ENCODE data around the gene BRK1.
"Not testable (repeated sequence)": the region's sequence is repeated elsewhere in the genome, so short reads cannot be mapped to it uniquely, and the experiment has no call there.

The BRK1 gene

GRCh38 chr3:10090179-10090578 lies 25.3 kb upstream of the BRK1 start:
- no peak for TF ChIP-seq CTCF (IDR thresholded peaks at IDR 0.05; ENCODE audit: extremely low read depth, insufficient read depth, missing control alignments)
- in situ Hi-C loops (cut with MboI; ENCODE audit: low pct_unique_long_range_greater_than_20kb, low sequenced_read_pairs, unreplicated experiment) = no loop called here
- DNase-seq (ENCODE audit: low spot score) = no peak

- in situ Hi-C loops (cut with MboI; ENCODE audit: low pct_unique_long_range_greater_than_20kb, low sequenced_read_pairs, unreplicated experiment); DNase-seq (ENCODE audit: low spot score): not testable (repeated sequence)
These were observed 24.7 kb upstream of the BRK1 start for GRCh38 chr3:10090774-10091173.

- in situ Hi-C loops (cut with MboI; ENCODE audit: low pct_unique_long_range_greater_than_20kb, low sequenced_read_pairs, unreplicated experiment); DNase-seq (ENCODE audit: low spot score): not testable (repeated sequence)
These were observed 24.1 kb upstream of the BRK1 start for GRCh38 chr3:10091387-10091786.

GRCh38 chr3:10093678-10094077 lies 21.8 kb upstream of the BRK1 start:
- TF ChIP-seq CTCF (IDR thresholded peaks at IDR 0.05; ENCODE audit: extremely low read depth, insufficient read depth, missing control alignments) = no peak
- in situ Hi-C loops (cut with MboI; ENCODE audit: low pct_unique_long_range_greater_than_20kb, low sequenced_read_pairs, unreplicated experiment) = no loop called here
- DNase-seq (ENCODE audit: low spot score) = no peak

GRCh38 chr3:10099041-10099440 lies 16.4 kb upstream of the BRK1 start:
- TF ChIP-seq CTCF (IDR thresholded peaks at IDR 0.05; ENCODE audit: extremely low read depth, insufficient read depth, missing control alignments) = no peak
- in situ Hi-C loops (cut with MboI; ENCODE audit: low pct_unique_long_range_greater_than_20kb, low sequenced_read_pairs, unreplicated experiment) = no loop called here
- DNase-seq (ENCODE audit: low spot score) = no peak

- in situ Hi-C loops (cut with MboI; ENCODE audit: low pct_unique_long_range_greater_than_20kb, low sequenced_read_pairs, unreplicated experiment) = no loop called here
- no peak for TF ChIP-seq CTCF (IDR thresholded peaks at IDR 0.05; ENCODE audit: extremely low read depth, insufficient read depth, missing control alignments)
- DNase-seq (ENCODE audit: low spot score) = no peak
These were observed 8.6 kb upstream of the BRK1 start for GRCh38 chr3:10106919-10107318.

GRCh38 chr3:10108091-10108490 lies 7.4 kb upstream of the BRK1 start, which contains the start of gene FANCD2OS:
FANCD2OS (minus strand) TSS chr3:10108255; CDS start chr3:10104774, 3,481 bp downstream.
- DNase-seq (ENCODE audit: low spot score) = no peak
- TF ChIP-seq CTCF (IDR thresholded peaks at IDR 0.05; ENCODE audit: extremely low read depth, insufficient read depth, missing control alignments) = no peak
- in situ Hi-C loops (cut with MboI; ENCODE audit: low pct_unique_long_range_greater_than_20kb, low sequenced_read_pairs, unreplicated experiment) = no loop called here

GRCh38 chr3:10116138-10116460 lies 624 bp downstream of the BRK1 start:
- TF ChIP-seq CTCF (IDR thresholded peaks at IDR 0.05; ENCODE audit: extremely low read depth, insufficient read depth, missing control alignments) = no peak
- in situ Hi-C loops (cut with MboI; ENCODE audit: low pct_unique_long_range_greater_than_20kb, low sequenced_read_pairs, unreplicated experiment) = no loop called here
- DNase-seq (ENCODE audit: low spot score) = no peak

All from GM13977 (cell line).